CD4-positive, alpha-beta T cell treated with Interleukin-17A for 1 hour (primary cell): Measurements from ENCODE around the gene DGAT2.

Experiments
- DNase-seq: peaks from one replicate; pipeline ENCODE4 v3.0.0-alpha.2; 2020

Gene DGAT2

DNA sequence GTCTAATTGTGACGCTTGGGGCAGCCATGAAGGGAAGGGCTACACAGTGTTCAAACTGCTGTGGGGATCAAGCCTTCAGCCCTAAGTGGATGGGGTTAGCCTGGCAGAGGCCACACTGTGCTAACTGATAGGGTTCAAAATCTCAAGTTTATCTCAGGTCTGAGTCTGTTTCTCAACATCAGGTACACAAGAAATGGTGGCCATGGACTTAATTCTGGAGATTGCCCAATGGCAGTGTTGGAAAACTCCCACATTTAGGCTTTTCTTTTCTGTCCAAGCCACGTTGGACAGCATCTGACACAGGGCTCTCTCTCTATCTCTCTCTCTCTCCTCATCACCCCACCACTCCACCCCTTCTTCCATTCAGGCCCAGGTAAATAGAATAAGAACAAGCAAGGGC lies 10.9 kb upstream of the DGAT2 start:
- DNase-seq, result no peak

- no peak for DNase-seq
Measured at GRCh38 chr11:75759832-75760231, 8.7 kb upstream of the DGAT2 start.

DNA sequence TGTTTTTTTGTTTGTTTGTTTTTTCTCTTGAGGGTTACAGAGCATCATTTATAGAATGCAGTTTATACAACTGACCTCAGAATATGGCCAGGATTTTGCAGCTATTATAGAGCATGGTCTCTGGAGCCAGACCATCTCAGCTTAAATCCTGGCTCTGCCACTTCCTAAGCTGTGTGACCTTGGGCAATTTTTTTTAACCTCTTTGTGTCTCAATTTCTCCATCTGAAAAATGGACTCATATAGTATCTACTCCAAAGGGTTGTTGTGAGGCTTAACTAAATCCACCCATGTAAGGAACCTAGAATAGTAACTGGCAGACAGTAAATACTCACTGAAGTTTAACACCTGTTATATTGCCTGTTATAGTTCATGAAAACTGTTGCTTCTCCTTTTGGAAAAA lies 8.3 kb upstream of the DGAT2 start:
- DNase-seq, result no peak

- DNase-seq, result no peak
Measured at GRCh38 chr11:75760710-75761493, 7.7 kb upstream of the DGAT2 start.

GRCh38 chr11:75762158-75762557 lies 6.4 kb upstream of the DGAT2 start:
- DNase-seq, result no peak

- no peak for DNase-seq
Measured at GRCh38 chr11:75762885-75763284, 5.7 kb upstream of the DGAT2 start.

- no peak for DNase-seq
Measured at GRCh38 chr11:75763846-75764245, 4.7 kb upstream of the DGAT2 start.

DNA sequence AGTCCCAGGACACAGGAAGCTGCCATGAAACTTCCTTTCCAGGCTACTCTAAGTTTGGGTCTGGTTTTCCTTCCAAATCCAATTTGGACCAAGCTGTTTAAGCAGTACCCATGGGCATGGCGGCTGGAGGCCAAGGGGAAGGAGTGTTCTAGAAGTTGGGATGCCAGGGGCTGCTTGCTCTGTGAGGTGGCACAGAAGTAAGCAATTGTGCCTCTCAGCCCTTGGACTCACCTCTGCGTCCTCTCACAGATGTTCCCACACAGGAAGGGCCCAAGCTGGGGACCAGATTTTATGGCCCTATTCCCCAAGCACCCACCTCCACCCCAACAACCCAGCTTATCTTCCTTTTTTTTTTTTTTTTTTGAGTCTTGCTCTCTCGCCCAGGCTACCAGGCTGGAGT lies 3.5 kb upstream of the DGAT2 start:
- no peak for DNase-seq

DNA sequence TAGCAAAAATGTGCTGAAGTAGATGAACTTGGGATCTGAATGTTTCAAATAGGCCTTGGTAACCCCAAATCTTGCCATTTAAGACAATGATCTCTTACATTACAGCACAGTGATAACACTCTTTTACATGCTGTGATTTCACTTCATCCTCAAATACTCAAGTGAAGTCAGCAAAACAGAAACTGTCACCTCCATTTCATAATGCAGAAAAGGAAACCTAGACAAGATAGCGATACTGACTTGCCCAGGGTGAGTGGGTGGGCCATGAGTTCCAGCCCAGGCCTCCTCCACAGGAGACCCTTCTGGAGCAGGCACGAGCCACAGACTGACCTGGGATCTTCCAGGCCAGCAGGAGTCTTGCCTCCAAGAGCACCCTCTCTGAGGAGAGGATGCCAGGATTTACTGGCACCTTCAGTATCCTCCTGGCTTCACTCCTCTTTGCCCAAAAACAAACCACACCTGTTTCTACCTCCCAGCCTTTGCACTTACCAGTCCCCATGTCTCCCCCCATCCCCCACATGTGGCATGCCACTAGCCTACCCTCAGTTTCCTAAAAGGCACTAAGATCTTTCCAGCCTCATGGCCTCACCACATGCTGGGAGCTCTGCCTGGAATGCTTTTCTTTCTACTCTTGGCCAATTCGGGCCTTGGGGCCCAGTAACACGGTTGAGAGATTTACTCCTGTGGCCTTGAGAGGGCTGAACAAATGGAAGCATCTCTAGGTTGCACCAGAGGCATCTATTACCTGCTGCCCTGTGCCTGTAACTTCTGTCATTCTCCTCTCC lies 1.9 kb upstream of the DGAT2 start:
- DNase-seq, result no peak

GRCh38 chr11:75767228-75767572 lies 1.4 kb upstream of the DGAT2 start:
- no peak for DNase-seq

DNA sequence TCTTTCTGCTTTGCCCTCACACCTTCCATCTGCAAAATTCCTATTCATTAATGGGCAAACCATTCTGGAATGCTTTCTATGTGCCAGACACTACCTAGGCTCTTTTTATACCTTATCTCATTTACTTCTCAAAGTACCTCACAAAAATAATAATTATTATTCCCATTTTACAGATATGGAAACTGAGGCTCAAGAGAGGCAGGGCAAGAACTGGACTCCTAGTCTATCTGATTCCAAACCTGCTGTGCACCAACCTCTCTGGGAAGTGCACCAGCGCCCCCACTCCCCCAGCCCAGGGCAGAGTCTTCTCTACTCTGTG lies 826 bp upstream of the DGAT2 start:
- no peak for DNase-seq

- DNase-seq, result no peak
Measured at GRCh38 chr11:75768909-75769771, 562 bp downstream of the DGAT2 start.

DNA sequence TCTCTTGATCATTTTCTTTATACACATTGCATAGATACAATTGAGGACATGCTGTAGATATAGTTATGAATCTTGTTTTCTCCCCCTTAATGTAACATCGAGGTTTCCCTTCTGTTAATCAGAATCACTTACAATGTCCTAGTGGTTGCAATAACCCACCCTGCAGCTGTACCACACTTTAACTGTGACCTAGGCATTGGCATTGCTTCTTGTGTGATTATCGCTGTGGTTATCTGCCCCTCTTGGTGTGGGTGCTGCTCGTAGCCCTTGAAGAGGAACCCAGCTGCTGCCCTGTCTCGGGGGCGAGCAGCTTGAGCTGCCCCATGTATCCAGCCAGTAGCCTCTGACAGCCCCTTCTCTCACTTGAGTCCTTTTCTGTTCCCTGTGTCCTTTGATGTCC lies 1.5 kb downstream of the DGAT2 start:
- no peak for DNase-seq

DNA sequence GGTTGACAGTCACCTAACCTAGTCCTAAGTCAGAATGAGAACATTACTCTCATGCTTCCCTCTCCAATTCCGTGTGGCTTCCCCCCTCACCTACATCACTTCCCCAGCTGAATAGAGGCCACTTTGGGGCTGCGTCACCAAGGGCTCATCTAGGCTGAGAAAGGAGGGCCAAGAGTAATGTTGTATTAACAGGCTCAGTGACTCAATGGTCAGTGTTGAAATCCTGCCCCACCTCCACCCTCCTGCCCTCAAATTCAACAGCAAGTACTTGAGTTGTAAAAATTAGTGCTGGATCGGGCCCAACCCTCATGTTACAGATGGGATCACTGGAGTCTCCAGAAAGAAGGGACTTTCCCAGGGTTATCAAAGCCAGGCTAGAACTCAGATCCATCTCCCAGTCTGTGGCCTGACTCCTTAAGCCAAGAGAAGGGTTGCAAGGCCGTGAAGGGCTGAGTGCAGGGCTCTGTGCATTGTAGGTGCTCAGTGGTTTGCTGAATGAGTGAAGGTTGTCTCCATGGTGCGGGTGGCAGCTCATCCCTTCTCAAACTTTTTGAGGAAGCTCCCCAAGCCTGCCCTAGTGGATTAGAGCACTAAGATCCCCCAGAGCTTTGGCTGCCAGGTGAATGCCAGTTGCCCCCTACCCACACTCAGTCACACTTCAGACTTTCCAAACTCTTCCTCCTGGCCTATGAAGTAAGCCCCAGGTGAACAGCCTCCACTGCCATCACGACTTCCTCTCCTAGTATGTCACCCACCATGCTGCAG lies 3.2 kb downstream of the DGAT2 start:
- DNase-seq, result peak; percentile 9

DNA sequence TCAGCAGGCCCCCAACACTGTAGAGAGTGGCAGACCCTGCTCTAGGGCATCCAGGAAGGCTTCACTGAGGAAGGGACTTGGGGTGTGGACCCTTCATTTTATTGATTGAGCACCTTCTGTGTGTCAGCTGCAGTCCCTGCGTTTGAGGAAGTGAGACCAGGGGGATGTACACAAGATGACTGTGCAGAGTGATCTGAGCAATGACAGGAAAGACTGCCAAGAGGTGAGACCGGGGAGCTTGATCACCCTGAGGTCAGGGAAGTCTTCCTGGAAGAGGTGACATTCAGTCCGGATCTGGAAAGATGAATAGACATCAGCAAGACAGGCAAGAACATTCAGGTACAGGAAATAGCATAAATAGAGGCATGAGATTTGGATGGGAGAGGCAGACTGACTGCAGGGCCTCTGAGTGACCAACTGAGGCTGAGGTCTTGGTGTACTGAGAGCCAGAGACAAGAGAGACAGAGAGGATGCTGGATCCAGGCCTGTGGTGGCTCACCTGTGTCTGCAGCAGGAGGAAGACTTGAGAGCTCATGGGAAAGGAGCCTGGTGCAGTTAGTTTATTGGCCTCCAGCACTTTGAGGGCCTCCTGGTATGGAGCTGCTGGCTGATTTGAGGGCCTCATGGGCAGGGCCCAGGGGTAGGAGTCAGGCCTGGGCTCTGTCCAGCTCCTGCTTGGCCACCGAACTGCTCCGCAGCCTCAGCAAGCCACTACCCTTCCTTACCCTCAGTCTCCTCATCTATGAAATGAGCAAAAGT lies 5.2 kb downstream of the DGAT2 start:
- DNase-seq, result peak; percentile 10

DNA sequence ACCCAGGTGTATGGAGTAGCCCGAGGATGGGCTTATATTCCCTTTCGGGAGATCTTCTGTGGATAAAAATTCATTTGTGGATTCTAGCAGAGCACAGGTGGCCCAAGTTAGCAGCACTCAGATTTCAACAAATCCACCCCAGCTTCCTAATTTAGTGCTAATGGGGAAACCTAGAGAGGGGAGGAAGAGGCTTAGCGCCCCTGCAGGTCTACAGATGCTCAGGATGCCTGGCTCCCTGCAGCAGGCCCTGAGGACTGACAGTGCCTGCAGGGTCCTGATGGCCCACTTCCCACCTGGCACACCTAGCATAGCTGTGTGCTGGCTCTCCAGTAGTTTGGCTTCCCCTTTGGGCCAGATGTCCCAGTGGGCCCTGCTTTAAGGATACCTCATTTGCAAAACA lies 6.5 kb downstream of the DGAT2 start:
- no peak for DNase-seq

- DNase-seq, result no peak
Measured at GRCh38 chr11:75776546-75776945, 8.0 kb downstream of the DGAT2 start.

DNA sequence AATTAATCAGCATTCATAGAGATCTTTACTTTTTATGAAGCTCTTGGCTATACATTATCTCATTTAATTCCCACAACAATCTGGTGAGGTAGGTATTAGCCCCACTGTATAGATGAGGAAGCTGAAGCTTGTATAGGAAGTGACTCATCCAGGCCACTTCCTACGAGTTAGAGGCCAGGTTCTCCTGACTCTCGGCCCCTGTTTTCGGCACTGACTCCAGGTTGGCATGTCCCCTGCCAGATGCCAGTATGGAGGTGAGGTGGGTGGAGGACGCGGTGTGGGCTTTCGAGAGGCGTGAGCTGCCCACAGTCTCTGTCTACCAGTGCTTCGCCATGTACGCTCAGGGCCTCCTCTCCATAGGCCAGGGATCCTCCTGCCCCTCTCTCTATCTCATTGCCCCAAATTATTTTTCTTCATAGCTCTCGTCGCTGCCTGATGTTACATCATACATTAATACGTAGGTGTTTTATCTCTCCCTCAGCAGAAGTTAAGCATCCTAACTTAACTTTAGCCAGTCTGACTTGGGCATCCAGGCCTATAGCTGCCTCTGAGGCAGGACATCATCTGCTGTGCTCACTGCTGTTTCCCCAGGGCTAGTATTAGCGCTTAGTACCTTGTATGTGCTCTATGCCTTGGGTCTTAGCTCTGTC lies 9.0 kb downstream of the DGAT2 start:
- peak; percentile 21 for DNase-seq

DNA sequence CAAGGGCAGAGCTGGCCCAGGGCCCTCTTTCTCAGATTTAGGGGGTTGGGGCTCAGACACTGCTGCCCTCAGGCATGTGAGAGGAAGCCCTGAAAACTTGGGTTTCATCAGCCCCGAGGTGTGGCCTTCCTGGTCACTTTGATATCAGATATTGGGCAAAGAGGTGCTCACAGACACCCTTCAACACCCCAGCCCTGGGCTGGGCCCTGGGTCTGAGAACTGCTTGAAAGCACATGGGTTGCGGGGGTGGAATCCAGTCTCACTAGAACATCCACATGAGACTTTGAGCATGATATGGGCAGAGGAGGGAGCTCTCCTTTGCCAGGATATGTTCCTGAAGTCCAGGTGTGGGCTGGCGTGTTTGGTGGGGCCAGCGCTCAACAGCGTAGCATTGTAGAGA lies 10.4 kb downstream of the DGAT2 start:
- no peak for DNase-seq

- no peak for DNase-seq
Measured at GRCh38 chr11:75779960-75780359, 11.4 kb downstream of the DGAT2 start.

- no peak for DNase-seq
Measured at GRCh38 chr11:75780888-75781287, 12.3 kb downstream of the DGAT2 start.

GRCh38 chr11:75781296-75781695 lies 12.7 kb downstream of the DGAT2 start:
- DNase-seq, result no peak
